IMR-90 (cell line): ENCODE data around the gene ACOT9. TPM values are rescaled to one million over a fixed set of nuclear protein-coding genes. Genes with fewer than 3 reads are reported as not detected.

Experiments used
- ATAC-seq: fragments of 200-7000 bp; cut with Tn5 transposase; 2 replicates; pipeline ENCODE4 v1.9.1; 2020; ENCODE audit warnings: low read depth, mild to moderate bottlenecking, moderate library complexity
- BruUV-seq: library from RNA; stranded (reverse); fragments of 400-500 nt; replicated peaks from 2 replicates; lab custom pipeline; 2021; lab: Mats Ljungman, UMichigan
- CTCF ChIA-PET: fragments of 300-600 bp; formaldehyde crosslinking; extraction: SDS; loops from one replicate; lab custom pipeline; 2021; ENCODE audit warnings: antibody characterized with exemption; lab: Yijun Ruan, JAX
- POLR2A ChIA-PET: fragments of 300-600 bp; sonication (Branson Sonifier 250); formaldehyde crosslinking; loops from one replicate; lab custom pipeline; 2022; ENCODE audit warnings: antibody characterized with exemption; ENCODE audit not compliant: unreplicated experiment; lab: Charles Lee
- DNase-seq: peaks from one replicate; pipeline ENCODE4 v3.0.0; 2013
- H2AFZ ChIP-seq: replicated peaks from 2 replicates; pipeline ENCODE3; 2013; ENCODE audit warnings: low read length, mild to moderate bottlenecking; ENCODE audit not compliant: poor library complexity
- H2AK5ac ChIP-seq: 2 replicates; pipeline ENCODE4 v1.6.1; 2013; ENCODE audit warnings: low read depth, low read length, inconsistent platforms
- H2AK9ac ChIP-seq: replicated peaks from 2 replicates; pipeline ENCODE3; 2013; ENCODE audit warnings: mild to moderate bottlenecking, low read depth, low read length, moderate library complexity; ENCODE audit not compliant: poor library complexity
- H2BK120ac ChIP-seq: 2 replicates; pipeline ENCODE4 v1.6.1; 2013; ENCODE audit warnings: low read depth, low read length, inconsistent platforms
- H2BK15ac ChIP-seq: 3 replicates; pipeline ENCODE4 v1.6.1; 2013; ENCODE audit warnings: low read depth, low read length, inconsistent platforms
- H2BK20ac ChIP-seq: 2 replicates; pipeline ENCODE4 v1.6.1; 2013; ENCODE audit warnings: low read depth, mild to moderate bottlenecking, inconsistent platforms, low read length, moderate library complexity
- H2BK5ac ChIP-seq: 2 replicates; pipeline ENCODE4 v1.6.1; 2013; ENCODE audit warnings: mild to moderate bottlenecking, low read depth, low read length, inconsistent platforms; ENCODE audit not compliant: poor library complexity, severe bottlenecking
- H3K14ac ChIP-seq: replicated peaks from 2 replicates; pipeline ENCODE4 v1.6.1; 2013; ENCODE audit warnings: low read depth, low read length, inconsistent platforms
- H3K18ac ChIP-seq: 2 replicates; pipeline ENCODE4 v1.6.1; 2013; ENCODE audit warnings: low read depth, low read length, control low read depth
- H3K23ac ChIP-seq: 2 replicates; pipeline ENCODE4 v1.6.1; 2013; ENCODE audit warnings: low read depth, low read length, inconsistent platforms
- H3K27ac ChIP-seq: 2 replicates; pipeline ENCODE4 v1.5.1; 2013; ENCODE audit warnings: mild to moderate bottlenecking, control low read depth, low read length; ENCODE audit not compliant: insufficient read depth
- H3K27me3 ChIP-seq: 2 replicates; pipeline ENCODE4 v1.6.1; 2013; ENCODE audit warnings: low read length; ENCODE audit not compliant: control insufficient read depth, insufficient read depth
- H3K36me3 ChIP-seq: 2 replicates; pipeline ENCODE4 v1.6.1; 2013; ENCODE audit warnings: low read length, mixed read lengths; ENCODE audit not compliant: control insufficient read depth, insufficient read depth
- H3K4ac ChIP-seq: 2 replicates; pipeline ENCODE4 v1.6.1; 2013; ENCODE audit warnings: low read depth, low read length, inconsistent platforms
- H3K4me1 ChIP-seq: 2 replicates; pipeline ENCODE4 v1.6.1; 2013; ENCODE audit warnings: low read length, mixed read lengths; ENCODE audit not compliant: control insufficient read depth, insufficient read depth
- H3K4me2 ChIP-seq: 2 replicates; pipeline ENCODE4 v1.6.1; 2013; ENCODE audit warnings: low read depth, mild to moderate bottlenecking, control low read depth, low read length, moderate library complexity
- H3K4me3 ChIP-seq: 2 replicates; pipeline ENCODE4 v1.5.1; 2013; ENCODE audit warnings: low read depth, mild to moderate bottlenecking, control low read depth, low read length, moderate library complexity; ENCODE audit not compliant: insufficient read depth
- H3K56ac ChIP-seq: 2 replicates; pipeline ENCODE4 v1.6.1; 2013; ENCODE audit warnings: low read length, inconsistent platforms; ENCODE audit not compliant: insufficient read depth; ENCODE audit errors: extremely low read depth
- H3K79me1 ChIP-seq, 2 experiments: 2 replicates each; pipeline ENCODE4 v1.6.1; 2013; ENCODE audit warnings: low read length in 2 of 2, inconsistent platforms in 1 of 2, low read depth in 1 of 2
- H3K9ac ChIP-seq: 2 replicates; pipeline ENCODE4 v1.6.1; 2013; ENCODE audit warnings: low read depth, low read length, control low read depth
- H3K9me1 ChIP-seq: 2 replicates; pipeline ENCODE4 v1.6.1; 2013; ENCODE audit warnings: low read length, inconsistent platforms; ENCODE audit not compliant: insufficient read depth
- H3K9me3 ChIP-seq: 2 replicates; pipeline ENCODE4 v1.6.1; 2013; ENCODE audit warnings: low read length; ENCODE audit not compliant: control insufficient read depth, insufficient read depth
- H4K20me1 ChIP-seq: 2 replicates; pipeline ENCODE4 v1.6.1; 2013; ENCODE audit warnings: low read length, inconsistent platforms; ENCODE audit not compliant: insufficient read depth
- H4K5ac ChIP-seq: 2 replicates; pipeline ENCODE4 v1.6.1; 2013; ENCODE audit warnings: mild to moderate bottlenecking, low read depth, low read length, control low read depth
- H4K8ac ChIP-seq, 2 experiments: 2 replicates each; pipeline ENCODE4 v1.6.1; 2013; ENCODE audit warnings: low read depth in 2 of 2, low read length in 2 of 2, control low read depth in 1 of 2, inconsistent platforms in 1 of 2
- H4K91ac ChIP-seq: 2 replicates; pipeline ENCODE4 v1.6.1; 2013; ENCODE audit warnings: low read depth, low read length, inconsistent platforms; ENCODE audit not compliant: insufficient read depth
- BHLHE40 ChIP-seq: fragments of 150-350 bp; IDR thresholded peaks from 2 replicates; pipeline ENCODE4 v1.6.1; 2016; ENCODE audit warnings: mild to moderate bottlenecking, low read depth, low read length
- CEBPB ChIP-seq: IDR thresholded peaks from 2 replicates; pipeline ENCODE4 v1.6.1; 2012; ENCODE audit warnings: low read depth, low read length, improper control_type of control experiment
- CHD1 ChIP-seq: IDR thresholded peaks from 2 replicates; pipeline ENCODE4 v1.6.1; 2012; ENCODE audit warnings: low read depth, low read length, improper control_type of control experiment
- FOS ChIP-seq: fragments of 150-350 bp; IDR thresholded peaks from 2 replicates; pipeline ENCODE4 v1.6.1; 2016; ENCODE audit warnings: low read depth, low read length
- MAFK ChIP-seq: IDR thresholded peaks from 2 replicates; pipeline ENCODE4 v1.6.1; 2012; ENCODE audit warnings: low read depth, low read length, improper control_type of control experiment
- MAZ ChIP-seq: IDR thresholded peaks from 2 replicates; pipeline ENCODE4 v1.6.1; 2012; ENCODE audit warnings: low read depth, mild to moderate bottlenecking, low read length, improper control_type of control experiment, moderate library complexity, borderline replicate concordance
- MXI1 ChIP-seq: IDR thresholded peaks from 2 replicates; pipeline ENCODE4 v1.6.1; 2012; ENCODE audit warnings: low read depth, mild to moderate bottlenecking, low read length, moderate library complexity, borderline replicate concordance
- POLR2A ChIP-seq: IDR thresholded peaks from 2 replicates; pipeline ENCODE4 v1.6.1; 2012; ENCODE audit warnings: mild to moderate bottlenecking, low read depth, low read length
- RAD21 ChIP-seq: IDR thresholded peaks from 2 replicates; pipeline ENCODE4 v1.6.1; 2012; ENCODE audit warnings: low read length, improper control_type of control experiment
- RCOR1 ChIP-seq: IDR thresholded peaks from 2 replicates; pipeline ENCODE4 v1.6.1; 2012; ENCODE audit warnings: mild to moderate bottlenecking, low read length, improper control_type of control experiment; ENCODE audit not compliant: insufficient replicate concordance
- RFX5 ChIP-seq: IDR thresholded peaks from 2 replicates; pipeline ENCODE4 v1.8.0; 2012; ENCODE audit warnings: low read depth, mild to moderate bottlenecking, low read length, moderate library complexity
- SMC3 ChIP-seq: fragments of 150-350 bp; IDR thresholded peaks from 2 replicates; pipeline ENCODE4 v1.6.1; 2016; ENCODE audit warnings: low read depth, mild to moderate bottlenecking, antibody characterized with exemption, low read length, moderate library complexity
- WGBS, 2 experiments: methylation state at CpG; one replicate each; pipeline versions ENCODE4 v1.1.5 to v1.1.7; 2013; ENCODE audit warnings: missing lambda C conversion rate in 2 of 2; ENCODE audit not compliant: insufficient read length in 1 of 2; ENCODE audit errors: extremely low coverage in 2 of 2; 5-methylcytosine and 5-hydroxymethylcytosine counted together
- dilution Hi-C: fragments of 300-500 bp; cut with HindIII; formaldehyde crosslinking; loops from one replicate; pipeline ENCODE4 v1.14.3; 2018; ENCODE audit warnings: low sequenced_read_pairs; ENCODE audit not compliant: unreplicated experiment
- in situ Hi-C: fragments of 300-500 bp; cut with MboI; formaldehyde crosslinking; loops from 3 replicates; pipeline ENCODE4 v1.14.3; 2019; ENCODE audit warnings: low sequenced_read_pairs, inconsistent platforms, mixed read lengths
- intact Hi-C: fragments of 100-400 bp; cut with micrococcal nuclease; formaldehyde crosslinking; loops from 2 replicates; pipeline ENCODE4 v1.10.0; 2022
- polyA plus RNA-seq, 3 experiments: library from polyadenylated mRNA; depleted of rRNA; stranded (reverse); fragments of >200 nt; gene quantifications; 2 replicates each; pipeline ENCODE4 v1.2.3, GENCODE V29; 2012; ENCODE audit warnings: low replicate concordance in 1 of 3
- total RNA-seq: library from RNA; depleted of rRNA; stranded (reverse); fragments of >200 nt; gene quantifications from 2 replicates; pipeline ENCODE4 v1.2.3, GENCODE V29; 2012
- TF ChIP-seq, protein P1 (sequence below): conservative IDR thresholded peaks from 2 replicates; pipeline ENCODE4 v1.5.1; 2012; ENCODE audit warnings: mild to moderate bottlenecking, low read depth, low read length, improper control_type of control experiment
- TF ChIP-seq, protein P2 (sequence below): fragments of 150-350 bp; IDR thresholded peaks from 2 replicates; pipeline ENCODE4 v1.6.1; 2017; ENCODE audit warnings: mild to moderate bottlenecking, antibody characterized with exemption, low read length, low read depth
- TF ChIP-seq, protein P3 (sequence below): fragments of 150-350 bp; IDR thresholded peaks from 2 replicates; pipeline ENCODE4 v1.6.1; 2016; ENCODE audit warnings: low read depth, mild to moderate bottlenecking, low read length, moderate library complexity, borderline replicate concordance

ACOT9 gene
- total and polyA plus RNA-seq, 2 of the 4 experiments (the other 2 are of a cell fraction), result 43.5 to 47.3 TPM

- dilution Hi-C loops, result no loop called here
- Histone ChIP-seq H3K27me3 (no peaks in the 10 kb centered on the region), H3K14ac (no peak overlapping the region), H2AFZ (no peak overlapping the region), H3K9me1 (no peaks in the 10 kb centered on the region), H2BK15ac (no peak overlapping the region), H2AK5ac (no peak overlapping the region), H4K20me1 (no peaks in the 10 kb centered on the region), H3K23ac (no peak overlapping the region), H3K36me3 (peaks cover 2% of the 10 kb centered on the region; the same call in 1 of the 2 replicates), H3K56ac (no peak overlapping the region), H4K5ac (no peak overlapping the region), H3K9ac (no peak overlapping the region), H3K4me2 (no peak overlapping the region), H4K8ac (no peak overlapping the region), H2AK9ac (no peak overlapping the region), H3K9me3 (no peaks in the 10 kb centered on the region), H3K79me1 (peaks cover 0 to 1% of the 10 kb centered on the region in 2 experiments; a peak in 1 of 4 replicates), H3K4me3 (no peak overlapping the region), H3K4ac (no peak overlapping the region), H2BK120ac (no peak overlapping the region), H4K91ac (no peak overlapping the region), H3K4me1 (no peaks in the 10 kb centered on the region), H3K18ac (no peak overlapping the region), H2BK5ac (no peak overlapping the region), H3K27ac (no peak overlapping the region), H2BK20ac (no peak overlapping the region)
- ATAC-seq (no peak), DNase-seq (no peak)
- BruUV-seq, result no TSS peak
- in situ Hi-C loops, result no loop called here
- ChIA-PET POLR2A (no interaction called here), CTCF (no interaction called here)
- TF ChIP-seq CEBPB (no peak), FOS (no peak), BHLHE40 (no peak), MAFK (no peak), POLR2A (no peak), RAD21 (no peak), CHD1 (no peak), MXI1 (no peak), RFX5 (no peak), RCOR1 (no peak), MAZ (no peak), SMC3 (no peak)
- TF ChIP-seq, protein P1, sequence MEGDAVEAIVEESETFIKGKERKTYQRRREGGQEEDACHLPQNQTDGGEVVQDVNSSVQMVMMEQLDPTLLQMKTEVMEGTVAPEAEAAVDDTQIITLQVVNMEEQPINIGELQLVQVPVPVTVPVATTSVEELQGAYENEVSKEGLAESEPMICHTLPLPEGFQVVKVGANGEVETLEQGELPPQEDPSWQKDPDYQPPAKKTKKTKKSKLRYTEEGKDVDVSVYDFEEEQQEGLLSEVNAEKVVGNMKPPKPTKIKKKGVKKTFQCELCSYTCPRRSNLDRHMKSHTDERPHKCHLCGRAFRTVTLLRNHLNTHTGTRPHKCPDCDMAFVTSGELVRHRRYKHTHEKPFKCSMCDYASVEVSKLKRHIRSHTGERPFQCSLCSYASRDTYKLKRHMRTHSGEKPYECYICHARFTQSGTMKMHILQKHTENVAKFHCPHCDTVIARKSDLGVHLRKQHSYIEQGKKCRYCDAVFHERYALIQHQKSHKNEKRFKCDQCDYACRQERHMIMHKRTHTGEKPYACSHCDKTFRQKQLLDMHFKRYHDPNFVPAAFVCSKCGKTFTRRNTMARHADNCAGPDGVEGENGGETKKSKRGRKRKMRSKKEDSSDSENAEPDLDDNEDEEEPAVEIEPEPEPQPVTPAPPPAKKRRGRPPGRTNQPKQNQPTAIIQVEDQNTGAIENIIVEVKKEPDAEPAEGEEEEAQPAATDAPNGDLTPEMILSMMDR, result no peak
- TF ChIP-seq, protein P2, sequence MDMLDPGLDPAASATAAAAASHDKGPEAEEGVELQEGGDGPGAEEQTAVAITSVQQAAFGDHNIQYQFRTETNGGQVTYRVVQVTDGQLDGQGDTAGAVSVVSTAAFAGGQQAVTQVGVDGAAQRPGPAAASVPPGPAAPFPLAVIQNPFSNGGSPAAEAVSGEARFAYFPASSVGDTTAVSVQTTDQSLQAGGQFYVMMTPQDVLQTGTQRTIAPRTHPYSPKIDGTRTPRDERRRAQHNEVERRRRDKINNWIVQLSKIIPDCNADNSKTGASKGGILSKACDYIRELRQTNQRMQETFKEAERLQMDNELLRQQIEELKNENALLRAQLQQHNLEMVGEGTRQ, result no peak
- TF ChIP-seq, protein P3, sequence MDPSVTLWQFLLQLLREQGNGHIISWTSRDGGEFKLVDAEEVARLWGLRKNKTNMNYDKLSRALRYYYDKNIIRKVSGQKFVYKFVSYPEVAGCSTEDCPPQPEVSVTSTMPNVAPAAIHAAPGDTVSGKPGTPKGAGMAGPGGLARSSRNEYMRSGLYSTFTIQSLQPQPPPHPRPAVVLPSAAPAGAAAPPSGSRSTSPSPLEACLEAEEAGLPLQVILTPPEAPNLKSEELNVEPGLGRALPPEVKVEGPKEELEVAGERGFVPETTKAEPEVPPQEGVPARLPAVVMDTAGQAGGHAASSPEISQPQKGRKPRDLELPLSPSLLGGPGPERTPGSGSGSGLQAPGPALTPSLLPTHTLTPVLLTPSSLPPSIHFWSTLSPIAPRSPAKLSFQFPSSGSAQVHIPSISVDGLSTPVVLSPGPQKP, result no peak
- no CpG with 5 or more reads among the region's 11 CpGs for WGBS, 2 experiments
- intact Hi-C loops, result no loop called here
Measured at GRCh38 chrX:23790155-23790497, 47.0 kb upstream of the ACOT9 start.
